Neural progenitor cell (in vitro differentiated cells): ENCODE results near the gene CCDC102A.

Source experiments
- CTCF ChIP-seq: fragments of 200-600 bp; sonication (generic); IDR thresholded peaks from 2 replicates; pipeline ENCODE4 v1.5.1; 2017; ENCODE audit warnings: antibody characterized with exemption, mild to moderate bottlenecking
- EZH2 ChIP-seq: fragments of 200-600 bp; sonication (generic); IDR thresholded peaks from 2 replicates; pipeline ENCODE4 v1.6.1; 2017; ENCODE audit warnings: antibody characterized with exemption, mild to moderate bottlenecking, moderate library complexity

GRCh38 chr16:57482845-57483545 lies 53.4 kb downstream of the CCDC102A start:
- no peak for TF ChIP-seq CTCF
- no peak for TF ChIP-seq EZH2
